Right forelimb (tissue), 1 donor: Measurements from ENCODE around the gene FRMD4A.
"Not testable (repeated sequence)": the region's sequence is repeated elsewhere in the genome, so short reads cannot be mapped to it uniquely, and the experiment has no call there.

Experiments
- DNase-seq: peaks from one replicate; pipeline ENCODE4 v3.0.0-alpha.2; 2018

FRMD4A gene

DNA sequence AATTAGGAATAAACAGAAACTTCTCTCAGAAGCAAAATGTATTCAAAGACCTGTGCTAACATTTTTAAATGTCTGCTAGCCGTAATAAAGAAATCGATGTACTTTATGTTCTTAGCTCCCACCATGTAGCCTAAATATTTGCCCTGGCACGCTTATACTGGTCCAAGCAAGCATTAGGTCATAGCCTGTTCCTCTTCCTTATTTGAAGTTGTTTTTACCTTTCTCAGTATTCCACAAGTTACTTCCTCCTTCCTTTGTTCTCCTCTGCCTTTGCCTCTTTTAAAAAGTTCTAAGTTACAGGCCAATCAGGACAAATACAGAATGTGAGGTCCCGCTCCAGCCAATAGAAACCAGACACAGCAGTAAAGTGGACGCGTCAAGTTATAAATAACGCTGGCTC, 288.7 kb downstream of the FRMD4A start:
- DNase-seq, result not testable (repeated sequence)

DNA sequence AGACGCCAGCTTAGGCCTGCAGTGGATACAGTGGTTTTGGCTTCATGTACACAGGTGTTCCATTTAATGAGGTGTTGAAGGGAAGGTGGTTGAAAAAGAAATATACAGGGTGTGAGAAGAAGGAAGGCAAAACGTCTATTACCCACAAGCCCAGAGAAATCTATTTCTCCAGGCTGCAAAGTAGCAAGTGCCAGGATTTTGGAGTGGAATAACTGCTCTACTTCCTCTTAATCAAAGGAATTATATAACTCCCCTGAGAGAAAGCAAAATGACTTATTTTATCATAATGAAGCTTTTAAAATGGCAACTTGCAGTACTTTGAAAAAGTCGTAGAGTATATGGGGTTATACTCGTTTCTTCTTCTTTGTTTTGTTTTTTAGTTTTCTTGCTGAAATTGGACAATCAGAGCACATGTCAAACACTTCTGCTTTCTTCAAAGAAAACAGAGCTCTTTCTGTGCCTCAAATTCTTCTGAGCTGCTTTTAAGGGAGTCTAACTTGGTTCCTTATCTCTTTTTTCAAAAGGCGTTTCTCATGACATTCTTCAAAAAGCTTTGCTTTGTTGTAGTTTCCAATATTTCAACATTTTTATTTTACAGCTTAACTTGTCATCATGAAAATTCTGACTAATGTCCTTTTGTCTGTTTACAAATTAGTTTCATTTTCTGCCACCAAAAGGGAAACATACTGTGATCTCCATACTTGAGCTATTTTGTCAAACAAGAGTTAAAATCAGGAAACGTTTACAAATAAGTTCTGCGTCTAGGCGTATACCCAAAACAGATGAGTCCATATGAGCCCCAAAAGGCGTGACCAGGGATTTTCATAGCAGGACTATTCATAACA, 289.7 kb downstream of the FRMD4A start:
- no peak for DNase-seq

DNA sequence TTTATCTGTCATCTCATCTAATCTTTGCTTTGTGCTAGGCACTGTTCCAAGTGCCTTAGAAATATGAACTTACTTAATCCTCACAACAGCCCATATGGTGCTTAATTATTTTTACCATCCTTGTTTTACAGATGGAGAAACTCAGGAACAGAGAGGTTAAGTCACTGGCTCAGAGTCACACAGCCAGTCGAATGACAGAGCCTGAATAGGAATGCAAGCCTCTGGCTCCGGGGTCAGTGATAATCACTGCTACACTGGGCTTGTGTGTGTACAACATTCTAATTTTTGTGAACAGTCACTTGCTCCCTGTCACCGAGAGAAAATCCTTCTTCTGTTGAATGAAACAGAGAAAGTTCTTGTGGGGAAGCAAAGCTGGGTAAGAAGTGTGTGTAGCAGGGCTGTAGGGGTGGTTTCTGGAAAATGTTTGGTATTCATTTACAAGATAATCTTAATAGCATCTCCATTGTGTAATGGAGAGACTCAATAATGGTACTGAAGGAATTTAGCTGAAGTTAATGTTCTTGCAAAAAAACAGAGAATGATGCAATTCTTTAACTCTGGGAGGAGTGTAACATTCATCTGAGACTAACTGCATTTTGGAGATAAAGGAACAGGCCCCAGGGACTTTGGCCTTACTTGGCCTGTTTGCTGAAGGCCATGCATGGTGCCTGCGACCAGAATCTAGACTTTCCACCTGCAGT, 290.6 kb downstream of the FRMD4A start:
- no peak for DNase-seq

- no peak for DNase-seq
These were observed 294.5 kb downstream of the FRMD4A start for GRCh38 chr10:14036233-14036632.

GRCh38 chr10:14035506-14035905, 295.2 kb downstream of the FRMD4A start:
- DNase-seq, result no peak

GRCh38 chr10:14032406-14032998, 298.2 kb downstream of the FRMD4A start:
- no peak for DNase-seq

- no peak for DNase-seq
These were observed 304.4 kb downstream of the FRMD4A start for GRCh38 chr10:14026325-14026724.

GRCh38 chr10:14025283-14026189, 305.2 kb downstream of the FRMD4A start:
- DNase-seq, result no peak

DNA sequence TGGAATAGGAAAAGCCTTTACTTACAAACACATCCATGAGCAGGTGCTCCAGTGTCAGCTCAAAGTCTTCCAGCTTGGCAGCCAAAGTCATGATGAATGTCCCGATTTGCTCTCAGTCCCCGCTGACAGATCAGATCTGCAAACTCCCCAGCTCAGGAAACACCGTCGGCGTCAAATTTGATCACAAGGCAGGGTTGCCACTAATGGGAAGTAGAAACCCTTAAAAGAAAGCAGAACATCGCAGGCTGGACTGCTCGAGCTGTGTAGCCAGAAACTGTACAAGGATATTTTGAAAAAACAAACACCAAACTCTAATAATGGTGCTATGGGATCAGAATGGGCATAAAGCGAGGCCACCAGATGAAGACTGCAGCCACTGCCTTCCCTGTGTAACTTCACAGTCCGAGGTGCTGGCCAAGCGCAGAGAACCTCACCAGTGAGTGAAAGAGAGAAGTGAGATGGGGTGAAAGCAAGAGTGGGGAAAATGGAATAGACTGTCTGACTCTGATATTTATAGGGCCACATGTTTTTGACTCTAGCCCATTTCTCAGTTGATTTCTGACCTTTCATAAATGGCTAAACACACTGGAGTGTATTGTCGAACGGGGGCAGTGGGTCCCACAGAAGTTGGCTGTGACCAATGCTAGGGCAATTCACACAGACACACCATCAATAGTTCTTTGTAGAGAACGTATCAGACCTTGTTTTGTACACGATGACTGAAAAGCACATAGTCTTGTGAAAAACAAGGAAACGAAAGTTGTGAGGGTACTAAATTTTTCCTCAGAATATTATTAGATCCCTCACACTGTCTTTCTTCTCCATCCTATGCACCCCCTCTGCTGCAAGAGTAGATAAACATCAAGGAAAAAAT, 306.2 kb downstream of the FRMD4A start:
- DNase-seq, result no peak

DNA sequence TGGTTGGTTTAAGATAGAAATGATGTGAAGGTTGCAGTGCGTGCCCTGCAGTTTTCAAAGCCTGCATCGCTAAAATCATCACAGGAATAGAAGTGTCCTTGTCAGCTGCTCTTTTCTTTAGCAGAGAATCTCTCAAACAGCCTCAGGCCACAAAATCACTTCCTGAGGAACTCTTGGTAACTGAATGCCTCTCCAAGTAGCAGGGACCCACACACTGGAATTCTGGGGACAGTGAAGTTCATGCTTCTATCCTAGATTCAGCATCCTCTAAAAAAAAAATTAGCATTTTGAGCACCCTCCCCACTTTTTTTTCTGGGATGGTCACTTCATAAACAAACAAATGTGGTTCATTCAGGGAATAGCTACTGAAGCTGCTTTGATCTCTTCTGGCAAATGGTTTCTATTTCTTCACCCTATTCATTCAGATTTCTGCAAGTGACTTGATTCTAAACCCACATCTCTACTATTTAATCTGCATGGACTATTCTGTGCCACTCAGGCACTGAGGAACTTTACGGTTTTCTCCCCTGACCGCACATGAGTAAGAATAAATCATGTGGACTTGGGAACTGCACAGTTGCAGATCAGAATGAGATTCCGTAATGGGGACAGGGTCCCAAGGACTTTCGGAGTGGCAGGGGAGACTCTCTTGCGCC, 306.9 kb downstream of the FRMD4A start:
- no peak for DNase-seq

DNA sequence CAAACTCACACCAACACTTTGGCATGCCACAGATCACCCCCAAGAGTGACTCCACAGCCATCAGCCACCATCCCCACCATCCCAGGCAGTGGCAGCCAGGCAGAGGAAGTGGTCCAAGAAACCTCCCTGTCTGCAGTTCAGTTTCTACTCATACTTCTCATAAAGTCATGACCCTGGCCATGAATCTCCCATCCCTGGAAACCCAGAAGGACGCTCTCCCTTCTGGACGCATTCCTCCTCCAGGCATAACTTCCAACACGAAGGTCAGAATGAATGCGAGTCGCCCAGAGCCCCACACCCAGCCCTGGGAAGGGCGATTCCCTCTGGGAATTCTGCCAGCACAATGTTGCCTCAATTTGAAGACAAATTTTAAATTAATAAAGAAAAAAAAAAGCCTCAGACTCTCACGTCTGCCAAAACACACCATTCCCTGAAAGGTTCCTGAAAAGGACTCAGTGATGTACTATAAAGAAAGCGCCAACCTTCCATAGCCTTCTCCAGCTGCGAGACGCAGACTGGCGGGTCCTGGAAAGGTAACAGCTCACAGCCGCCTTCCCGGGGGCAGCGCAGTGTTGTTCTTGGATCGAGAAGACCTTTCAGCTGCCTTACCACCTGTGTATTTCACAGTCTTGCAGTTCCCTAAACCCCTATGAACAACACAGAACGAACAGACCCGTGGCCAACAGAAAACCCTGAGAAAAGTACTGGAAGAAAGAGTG, 307.6 kb downstream of the FRMD4A start:
- DNase-seq, result no peak

DNA sequence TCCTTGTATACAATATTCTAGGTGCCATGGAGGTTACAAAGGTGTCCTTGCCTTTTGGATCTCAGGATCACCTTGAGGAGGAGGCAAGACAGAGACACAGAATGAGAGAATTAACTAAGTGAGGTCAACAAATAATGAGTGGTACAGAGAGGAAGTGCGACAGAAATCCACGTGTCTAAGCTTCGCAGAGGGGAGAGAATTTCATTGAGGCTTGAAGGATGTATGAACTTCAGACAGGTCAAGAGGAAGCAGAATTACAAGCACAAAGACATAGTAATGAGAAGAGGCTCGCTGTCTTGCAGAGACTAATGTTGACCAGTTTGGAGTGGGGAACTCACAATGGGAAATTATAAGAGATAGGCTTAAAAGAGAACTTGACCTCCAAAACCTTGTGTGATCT, 308.7 kb downstream of the FRMD4A start:
- no peak for DNase-seq

- no peak for DNase-seq
These were observed 310.6 kb downstream of the FRMD4A start for GRCh38 chr10:14020037-14020664.

GRCh38 chr10:14017467-14017866, 313.3 kb downstream of the FRMD4A start:
- DNase-seq, result no peak

- DNase-seq, result no peak
These were observed 313.8 kb downstream of the FRMD4A start for GRCh38 chr10:14016931-14017333.

DNA sequence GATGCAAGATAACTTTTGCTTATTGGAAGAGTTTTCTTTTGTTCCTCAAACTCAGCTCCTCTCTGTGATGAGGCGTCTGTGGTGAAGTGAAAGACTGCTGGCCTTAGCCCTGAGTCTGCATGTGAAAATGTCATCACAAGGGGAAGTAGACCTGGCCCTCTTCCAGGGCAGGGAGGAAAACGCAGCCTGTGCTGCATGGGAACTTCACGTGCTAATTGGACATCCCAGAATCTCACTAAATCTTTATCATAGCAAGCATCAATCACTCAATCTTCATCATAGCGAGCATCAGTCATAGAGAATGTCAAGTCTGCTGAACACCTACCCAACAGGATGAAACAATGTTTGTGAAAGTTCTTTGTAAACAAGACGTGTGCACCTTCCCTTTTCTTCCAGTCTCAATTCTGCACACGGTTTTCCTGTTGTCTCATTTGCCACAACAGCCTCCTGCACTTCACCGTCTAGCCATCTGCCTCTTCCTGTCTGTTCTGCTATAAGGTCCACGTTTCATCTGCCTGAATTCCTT, 314.6 kb downstream of the FRMD4A start:
- no peak for DNase-seq

DNA sequence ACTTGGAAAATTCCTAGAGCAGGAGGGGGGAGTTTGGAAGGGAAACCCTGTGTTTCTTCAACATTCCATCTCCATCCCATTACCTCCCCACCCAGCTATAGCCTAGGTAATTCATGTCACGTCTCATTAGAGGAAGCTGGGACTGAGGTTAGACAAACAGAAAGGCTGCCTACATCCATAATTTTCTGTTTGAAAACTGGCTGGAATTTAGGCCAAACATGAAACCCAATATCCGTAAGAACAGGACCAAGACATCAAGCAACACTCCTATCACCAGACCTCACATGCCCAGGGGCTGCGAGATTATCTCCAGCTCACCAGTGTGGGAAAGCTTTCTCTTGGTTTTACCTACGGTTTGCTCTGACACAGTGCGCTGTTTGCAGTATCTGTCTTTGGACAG, 316.3 kb downstream of the FRMD4A start:
- DNase-seq, result no peak

DNA sequence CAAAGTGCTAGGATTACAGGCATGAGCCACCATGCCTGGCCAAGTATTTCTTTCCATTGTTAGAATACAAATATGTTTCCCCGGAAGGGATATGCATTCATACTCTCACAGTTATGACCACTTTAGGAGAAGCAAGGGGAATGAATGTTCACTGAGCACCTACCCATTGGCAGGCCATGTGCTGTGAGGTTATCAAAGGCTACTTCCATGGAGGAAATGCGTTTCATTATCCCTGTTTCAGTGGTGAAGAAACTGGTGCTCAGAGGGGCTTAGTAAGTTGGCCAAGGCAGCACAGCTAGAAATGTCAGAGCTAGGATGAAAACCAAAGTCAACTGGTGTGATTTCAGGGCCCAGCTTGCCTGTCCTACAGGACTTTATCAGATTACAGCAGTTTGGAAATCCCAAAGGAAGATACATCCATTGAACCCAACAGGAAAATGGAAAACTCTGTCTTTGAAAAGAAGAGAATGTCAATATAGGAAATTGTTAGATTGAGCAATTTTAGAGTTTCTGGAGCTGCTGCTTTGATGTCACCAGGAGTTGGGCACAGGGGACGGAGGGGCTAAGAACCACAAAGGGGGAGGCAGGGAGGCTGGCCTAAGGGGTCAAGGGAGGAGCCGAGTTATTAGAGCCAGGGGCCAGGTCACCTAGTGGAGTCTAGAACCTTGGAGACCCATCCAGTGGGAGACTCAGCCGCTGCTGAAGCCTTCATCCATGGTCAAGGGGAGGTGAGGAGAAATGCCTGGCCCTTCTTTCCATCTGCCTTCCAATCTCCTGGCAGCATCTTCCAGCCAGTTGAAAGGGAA, 319.8 kb downstream of the FRMD4A start:
- DNase-seq, result no peak

DNA sequence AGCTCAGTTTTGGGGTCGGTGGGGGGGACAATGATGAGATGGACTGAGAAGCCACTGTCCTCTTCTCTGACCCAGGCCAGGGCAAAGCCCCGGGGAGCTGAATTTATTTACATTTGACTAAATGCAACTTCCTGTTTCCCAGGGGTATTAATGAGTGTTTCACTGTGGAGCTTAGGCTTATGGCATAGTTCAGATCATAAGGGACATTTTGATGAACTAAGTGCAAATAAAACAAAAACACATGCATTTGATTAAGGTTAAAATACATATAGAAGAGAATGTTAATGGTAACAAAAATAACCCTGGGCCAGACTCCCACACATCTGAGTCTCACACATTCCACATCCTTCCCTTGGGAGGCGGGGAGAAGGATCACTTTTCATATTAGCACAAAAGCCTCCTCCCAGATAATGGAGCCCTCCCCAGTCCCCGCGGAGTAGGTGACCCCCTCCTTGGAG, 320.6 kb downstream of the FRMD4A start:
- peak; percentile 65 for DNase-seq
